Measurements from ENCODE around the gene USP8. TPM values are rescaled to one million over a fixed set of nuclear protein-coding genes. Genes with fewer than 3 reads are reported as not detected.
"Not testable (repeated sequence)": the region's sequence is repeated elsewhere in the genome, so short reads cannot be mapped to it uniquely, and the experiment has no call there.

USP8 gene
- total RNA-seq, 1 experiment from 2014 or later: 33.2 TPM

GRCh38 chr15:50438251-50438650 lies 14.0 kb downstream of the USP8 start:
- DNase-seq (ENCODE audit: low read depth): no peak

- DNase-seq (ENCODE audit: low read depth): no peak
These were observed 16.7 kb downstream of the USP8 start for GRCh38 chr15:50440932-50441331.

GRCh38 chr15:50452927-50453326 lies 28.7 kb downstream of the USP8 start:
- DNase-seq (ENCODE audit: low read depth): no peak

- no peak for DNase-seq (ENCODE audit: low read depth)
These were observed 34.3 kb downstream of the USP8 start for GRCh38 chr15:50458348-50459112.

GRCh38 chr15:50463423-50464358 lies 39.5 kb downstream of the USP8 start:
- DNase-seq (ENCODE audit: low read depth): no peak

GRCh38 chr15:50471072-50471471 lies 46.9 kb downstream of the USP8 start:
- DNase-seq (ENCODE audit: low read depth): no peak

GRCh38 chr15:50476143-50476542 lies 51.9 kb downstream of the USP8 start:
- no peak for DNase-seq (ENCODE audit: low read depth)

GRCh38 chr15:50484781-50485180 lies 60.6 kb downstream of the USP8 start:
- no peak for DNase-seq (ENCODE audit: low read depth)

- DNase-seq (ENCODE audit: low read depth): no peak
These were observed 61.2 kb downstream of the USP8 start for GRCh38 chr15:50485389-50485788.

GRCh38 chr15:50487287-50487686 lies 63.1 kb downstream of the USP8 start:
- no peak for DNase-seq (ENCODE audit: low read depth)

- DNase-seq (ENCODE audit: low read depth): no peak
These were observed 69.4 kb downstream of the USP8 start for GRCh38 chr15:50493625-50494024.

- DNase-seq (ENCODE audit: low read depth): not testable (repeated sequence)
These were observed 70.3 kb downstream of the USP8 start for GRCh38 chr15:50494547-50494946.

GRCh38 chr15:50496692-50497091 lies 72.5 kb downstream of the USP8 start:
- no peak for DNase-seq (ENCODE audit: low read depth)

- DNase-seq (ENCODE audit: low read depth): no peak
These were observed 76.1 kb downstream of the USP8 start for GRCh38 chr15:50500352-50500751.

- DNase-seq (ENCODE audit: low read depth): no peak
These were observed 77.6 kb downstream of the USP8 start for GRCh38 chr15:50501815-50502214.

- DNase-seq (ENCODE audit: low read depth): no peak
These were observed 78.9 kb downstream of the USP8 start for GRCh38 chr15:50503144-50503543.

- DNase-seq (ENCODE audit: low read depth): not testable (repeated sequence)
These were observed 81.5 kb downstream of the USP8 start for GRCh38 chr15:50505656-50506055.

GRCh38 chr15:50506121-50506520 lies 81.9 kb downstream of the USP8 start:
- no peak for DNase-seq (ENCODE audit: low read depth)

GRCh38 chr15:50513001-50513400 lies 88.8 kb downstream of the USP8 start:
- no peak for DNase-seq (ENCODE audit: low read depth)

GRCh38 chr15:50519740-50520425 lies 95.7 kb downstream of the USP8 start:
- DNase-seq (ENCODE audit: low read depth): no peak

- no peak for DNase-seq (ENCODE audit: low read depth)
These were observed 99.6 kb downstream of the USP8 start for GRCh38 chr15:50523851-50524251.

- DNase-seq (ENCODE audit: low read depth): no peak
These were observed 107.0 kb downstream of the USP8 start for GRCh38 chr15:50531163-50531562.
